GM21529 (cell line): ENCODE measurements around the gene IL10RB.
A peak's percentile ranks its signal among the peaks of the same experiment; 100 is the strongest.

Experiments used
- ATAC-seq: cut with Tn5 transposase; IDR thresholded peaks from one replicate; pipeline ENCODE4 v1.9.1; 2021; ENCODE audit not compliant: unreplicated experiment

IL10RB gene

DNA sequence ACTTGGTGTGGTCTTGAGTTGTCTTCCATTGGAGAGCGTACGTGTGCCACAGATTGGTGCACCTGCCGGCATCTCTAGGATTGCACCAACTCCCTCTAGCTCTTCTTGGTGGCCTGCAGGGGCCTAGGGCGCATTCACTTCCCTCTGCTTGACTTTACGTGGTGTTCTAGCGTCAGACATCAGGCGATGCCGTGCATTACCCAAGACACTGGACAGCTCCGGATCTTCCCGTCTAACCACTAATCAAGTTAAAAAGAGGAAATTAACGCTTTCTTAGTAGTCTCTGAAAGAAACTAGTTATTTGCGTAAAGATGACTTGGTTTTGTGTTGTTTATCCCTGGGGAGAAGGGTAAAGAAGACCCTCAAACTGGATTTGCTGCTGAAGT is 510 bp upstream of the IL10RB start:
- peak; percentile 26 for ATAC-seq

DNA sequence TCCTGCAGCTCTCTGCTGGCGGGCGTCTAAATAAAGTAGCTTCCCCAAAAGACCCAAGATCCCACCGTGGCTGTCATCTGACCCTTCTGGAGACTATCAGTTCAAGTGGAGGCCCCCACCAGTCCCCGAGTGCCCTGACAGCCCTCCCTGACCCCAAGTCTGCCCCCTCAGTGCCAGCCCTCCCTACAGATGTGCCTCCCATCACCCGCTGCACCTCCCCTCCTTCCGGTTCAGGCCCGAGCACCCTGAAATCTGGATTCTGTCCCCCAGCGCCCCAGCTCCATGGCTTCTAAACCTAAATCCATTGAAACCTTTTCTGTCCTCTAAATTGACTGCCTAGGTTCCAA is 595 bp downstream of the IL10RB start:
- ATAC-seq, result no peak

DNA sequence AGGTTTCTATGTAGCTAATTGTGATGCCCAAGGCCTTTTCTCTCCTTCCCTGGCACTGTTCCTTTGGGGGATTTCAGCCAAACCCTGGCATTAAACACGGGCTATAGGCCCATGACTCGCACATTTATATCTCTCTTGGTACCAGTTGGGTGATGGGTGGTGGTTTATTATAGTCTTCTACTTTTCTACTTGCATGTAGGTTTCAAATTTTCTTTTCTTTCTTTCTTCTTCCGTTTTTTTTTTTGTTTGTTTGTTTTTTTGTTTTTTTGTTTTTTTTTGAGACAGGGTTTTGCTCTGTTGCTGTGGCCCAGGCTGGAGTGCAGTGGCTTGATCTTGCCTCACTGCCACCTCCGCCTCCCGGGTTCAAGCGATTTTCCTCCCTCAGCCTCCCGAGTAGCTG is 1.1 kb downstream of the IL10RB start:
- ATAC-seq, result no peak

DNA sequence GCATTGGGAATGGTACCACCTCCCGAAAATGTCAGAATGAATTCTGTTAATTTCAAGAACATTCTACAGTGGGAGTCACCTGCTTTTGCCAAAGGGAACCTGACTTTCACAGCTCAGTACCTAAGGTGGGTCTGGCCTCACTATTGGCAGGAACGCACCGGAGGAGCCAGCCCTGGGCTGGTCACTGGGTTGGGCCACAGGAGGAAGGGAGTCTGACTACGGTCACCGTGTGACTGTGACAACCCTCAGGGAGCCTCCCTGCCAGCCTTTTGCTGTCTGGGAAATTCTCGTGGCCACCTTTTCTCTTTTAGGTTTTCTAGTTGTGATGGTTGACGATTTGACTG is 2.2 kb downstream of the IL10RB start:
- ATAC-seq, result peak; percentile 6

DNA sequence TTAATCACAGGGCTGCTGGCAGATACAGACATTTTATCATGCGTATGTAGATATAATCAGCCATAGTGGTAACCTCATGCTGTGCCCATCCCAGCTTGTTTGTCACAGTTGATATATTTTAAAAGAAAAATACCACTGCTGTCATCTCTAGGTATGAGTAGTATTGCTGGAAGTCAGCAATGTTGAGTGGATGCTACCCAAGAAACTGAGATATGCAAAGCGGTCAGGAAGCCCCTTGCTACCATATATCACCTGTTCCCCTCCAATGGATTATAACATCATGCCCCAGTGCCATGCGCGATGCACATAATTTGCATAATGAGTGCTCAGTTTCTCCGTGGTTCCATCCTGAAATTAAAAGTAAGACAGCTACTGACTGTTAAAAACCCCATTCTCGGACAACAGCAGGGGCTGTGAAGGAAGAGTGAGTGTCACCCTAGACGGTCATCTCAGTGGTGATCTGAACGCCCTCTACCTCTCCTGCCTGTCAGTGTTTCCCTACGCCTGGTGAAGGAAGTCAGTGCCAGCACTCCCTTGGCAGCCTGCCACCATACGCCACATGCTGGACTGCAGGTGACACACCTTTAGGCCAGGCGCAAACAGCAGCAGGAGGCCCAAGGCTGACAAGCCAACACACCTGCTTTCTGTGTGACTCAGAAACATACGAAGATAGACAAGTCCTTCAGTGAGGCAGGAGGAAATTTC is 2.7 kb downstream of the IL10RB start:
- ATAC-seq, result peak; percentile 67

DNA sequence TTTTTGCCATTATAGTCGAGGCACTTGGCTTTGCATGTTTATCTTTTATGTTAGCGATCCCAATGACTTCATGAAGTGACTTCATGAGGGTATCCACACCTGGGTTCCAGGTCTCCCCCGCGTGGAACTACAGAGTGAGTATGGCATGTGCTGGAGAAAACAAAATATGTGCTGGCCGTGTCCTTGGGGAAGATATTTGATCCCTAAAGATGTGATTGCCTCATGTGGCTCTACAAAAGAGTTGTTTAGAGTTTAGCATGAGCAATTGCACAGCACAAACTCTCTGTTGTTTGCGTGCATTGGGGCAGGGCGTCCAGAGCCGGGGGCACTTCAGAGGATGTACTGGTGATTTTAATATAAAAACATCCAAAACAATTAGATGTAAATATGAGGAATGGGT is 4.8 kb downstream of the IL10RB start:
- no peak for ATAC-seq

DNA sequence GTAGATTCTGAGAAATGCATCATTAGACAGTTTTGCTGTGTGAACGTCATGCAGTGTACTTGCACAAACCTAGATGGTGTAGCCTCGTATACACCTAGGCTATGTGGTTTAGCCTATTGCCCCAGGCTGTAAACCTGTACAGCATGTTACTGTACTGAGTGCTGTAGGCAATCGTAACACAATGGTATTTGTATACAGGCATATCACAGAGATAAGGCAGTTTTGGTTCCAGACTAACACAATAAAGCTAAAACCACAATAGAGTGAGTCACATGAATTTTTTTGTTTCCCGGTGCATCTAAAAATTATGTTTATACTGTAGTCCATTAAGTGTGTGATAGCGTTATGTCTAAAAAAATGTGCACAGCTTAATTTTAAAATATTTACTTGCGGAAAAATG is 6.9 kb downstream of the IL10RB start:
- ATAC-seq, result no peak

DNA sequence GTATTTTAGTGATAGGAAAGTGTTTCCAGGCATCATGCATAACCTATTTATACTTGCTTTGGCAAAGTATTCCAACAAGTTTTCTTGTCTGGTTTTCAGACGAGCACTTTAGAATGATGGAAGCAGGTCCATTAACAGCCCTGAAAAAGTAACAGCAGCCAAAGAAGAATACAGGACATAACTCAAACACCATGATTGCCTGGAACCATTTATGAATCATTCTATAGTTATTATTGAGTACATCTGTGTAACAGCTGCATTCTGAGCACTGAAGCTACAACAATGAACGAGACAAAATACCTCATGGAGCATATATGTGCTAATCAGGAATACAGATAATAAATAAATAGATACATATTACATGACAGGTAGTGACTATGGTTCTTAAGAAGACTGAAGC is 12.6 kb downstream of the IL10RB start:
- no peak for ATAC-seq

DNA sequence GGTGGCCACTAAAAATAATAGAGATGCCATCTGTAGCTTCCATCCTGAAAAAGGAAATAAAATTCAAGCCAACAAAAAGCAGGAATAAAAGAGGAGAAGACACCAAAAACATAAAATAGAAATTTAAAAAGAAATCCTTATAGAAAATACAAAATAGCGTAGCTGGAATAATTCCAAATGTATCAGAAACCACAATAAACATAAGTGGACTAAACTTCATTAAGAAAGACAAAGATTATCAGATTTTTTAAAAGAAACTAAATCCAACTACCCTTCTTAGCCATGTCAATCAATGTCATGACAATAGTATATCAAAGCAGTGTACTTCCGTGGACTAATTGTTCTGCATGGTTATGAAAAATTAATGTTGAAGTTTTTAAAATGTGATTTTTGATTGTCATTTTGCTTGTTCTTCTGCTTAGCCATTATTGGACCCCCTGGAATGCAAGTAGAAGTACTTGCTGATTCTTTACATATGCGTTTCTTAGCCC is 13.2 kb downstream of the IL10RB start:
- ATAC-seq, result no peak

DNA sequence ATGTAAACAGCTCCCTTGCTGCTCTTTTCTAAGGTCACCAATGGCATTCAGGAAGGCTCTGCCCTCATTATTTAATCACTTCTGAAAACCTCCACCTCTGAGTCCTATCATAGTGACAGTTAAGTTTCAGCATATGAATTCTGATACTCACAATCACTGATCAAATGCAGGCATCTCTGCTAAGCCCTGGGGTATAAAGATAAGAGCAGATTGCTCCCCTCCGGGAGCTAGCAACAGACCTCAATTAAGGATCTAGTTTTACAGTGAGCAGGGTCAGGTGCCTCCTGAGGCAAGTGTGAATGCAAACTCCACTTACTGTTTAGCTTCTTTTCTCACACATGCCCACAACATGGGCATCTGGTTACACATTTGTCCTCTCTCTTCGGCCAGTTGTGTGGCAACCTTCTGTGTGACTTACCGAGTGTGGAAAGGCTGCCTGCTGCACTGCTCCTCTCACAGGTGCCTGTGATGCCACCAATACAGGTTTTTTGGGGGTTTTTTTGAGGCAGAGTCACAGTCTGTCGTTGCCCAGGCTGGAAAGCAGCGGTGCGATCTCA is 15.0 kb downstream of the IL10RB start:
- ATAC-seq, result no peak

DNA sequence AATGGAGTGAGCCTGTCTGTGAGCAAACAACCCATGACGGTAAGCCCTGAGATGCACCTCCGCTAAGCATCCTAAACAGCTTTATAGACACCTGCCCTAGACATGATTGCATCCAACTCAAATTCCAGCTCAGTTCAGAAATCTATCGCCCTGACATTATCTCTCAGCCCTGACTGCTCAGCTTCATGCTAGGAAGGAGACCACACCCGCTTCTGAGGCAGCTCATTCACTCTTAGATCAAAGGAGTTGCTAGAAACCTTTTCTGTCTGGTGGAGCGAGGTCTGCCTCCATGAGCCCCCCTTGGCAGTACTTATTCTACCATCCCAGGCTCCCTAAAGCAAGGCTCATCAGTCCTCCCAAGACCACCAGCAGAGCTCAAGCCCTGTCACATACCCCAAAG is 17.0 kb downstream of the IL10RB start:
- ATAC-seq, result no peak

DNA sequence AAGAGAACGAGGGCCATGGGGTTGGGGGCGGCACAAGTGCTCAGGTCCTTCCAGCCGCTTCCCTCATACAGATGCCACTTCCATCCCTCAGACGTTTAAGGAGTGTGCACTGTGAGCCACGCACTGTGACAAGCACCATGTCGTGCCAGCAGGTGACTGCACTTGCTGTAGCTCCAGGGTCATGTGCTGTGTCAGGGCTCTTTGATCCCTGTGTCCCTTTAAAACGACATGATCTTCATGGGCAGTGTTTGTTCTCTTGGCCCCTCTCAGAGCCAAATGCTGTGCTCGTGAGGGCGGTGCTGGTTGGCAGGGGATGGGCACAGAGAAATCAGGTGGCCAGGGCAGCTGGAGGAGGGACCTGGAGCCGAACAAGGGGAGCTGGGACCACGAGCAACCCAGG is 19.9 kb downstream of the IL10RB start:
- ATAC-seq, result no peak

DNA sequence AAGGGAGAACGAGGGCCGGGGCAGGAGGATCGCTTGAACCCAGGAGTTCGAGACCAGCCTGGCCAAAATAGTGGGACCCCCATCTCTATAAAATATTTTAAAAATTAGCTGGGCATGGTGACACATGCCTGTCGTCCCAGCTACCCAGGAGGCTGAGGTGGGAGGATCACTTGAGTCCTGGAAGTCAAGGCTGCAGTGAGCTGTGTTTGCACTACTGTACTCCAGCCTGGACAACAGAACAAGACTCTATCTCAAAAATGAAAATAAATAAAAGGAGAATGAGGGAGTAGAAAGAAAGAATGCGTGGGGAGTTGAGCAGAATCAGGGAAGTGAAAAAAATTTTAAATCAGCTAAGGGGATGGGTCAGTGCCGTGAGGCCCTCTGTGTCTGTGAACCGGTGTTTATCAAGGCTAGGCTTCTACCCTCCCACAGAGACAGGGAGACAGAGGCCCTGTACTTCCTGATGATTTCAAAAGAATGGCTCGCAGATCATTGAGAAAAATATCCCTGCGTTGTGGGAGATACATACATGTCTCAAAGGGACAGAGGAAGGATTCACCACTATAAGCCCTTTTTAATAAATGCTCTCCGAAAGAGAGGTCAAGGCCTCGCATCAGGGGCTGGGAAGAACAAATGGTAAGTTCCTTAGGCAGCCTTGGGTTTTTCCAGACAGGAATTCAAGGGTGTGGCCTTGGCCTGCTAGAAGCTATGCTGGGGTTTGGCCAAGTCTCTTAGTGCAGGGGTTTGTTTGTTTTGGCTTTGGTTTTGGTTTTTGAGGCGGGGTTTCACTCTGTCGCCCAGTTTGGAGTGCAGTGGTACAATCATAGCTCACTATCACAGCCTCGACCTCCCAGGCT is 20.7 kb downstream of the IL10RB start:
- ATAC-seq, result no peak

DNA sequence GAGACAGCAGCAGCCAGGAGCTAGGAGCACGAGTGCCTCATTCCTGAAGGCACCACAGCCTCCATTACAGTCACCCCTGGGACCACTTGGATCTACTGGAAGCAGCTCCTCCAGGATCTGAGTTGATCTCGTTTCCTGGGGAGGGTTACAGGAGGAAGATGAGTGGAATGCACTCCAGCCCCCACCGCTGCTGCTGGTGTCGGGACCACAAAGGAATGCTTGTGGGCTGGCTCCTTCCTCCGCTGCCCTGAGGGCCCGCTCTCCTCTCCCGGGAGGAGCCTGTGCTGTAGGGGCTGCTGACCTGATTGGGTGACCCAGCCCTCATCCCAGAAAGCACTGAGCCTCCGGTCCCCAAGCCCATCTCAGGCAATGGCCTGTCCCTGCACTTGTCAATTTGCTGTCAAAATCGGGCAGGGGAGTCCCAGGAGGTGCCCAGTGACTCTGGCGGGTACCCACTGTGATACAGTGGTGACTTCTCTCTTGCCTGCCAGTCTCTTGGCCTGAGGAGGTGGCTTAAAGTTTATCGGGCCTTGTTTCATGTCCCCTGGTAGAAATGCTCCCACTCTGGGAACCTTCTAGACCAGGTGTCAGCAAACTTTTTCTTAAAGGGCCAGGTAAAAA is 23.1 kb downstream of the IL10RB start:
- no peak for ATAC-seq

DNA sequence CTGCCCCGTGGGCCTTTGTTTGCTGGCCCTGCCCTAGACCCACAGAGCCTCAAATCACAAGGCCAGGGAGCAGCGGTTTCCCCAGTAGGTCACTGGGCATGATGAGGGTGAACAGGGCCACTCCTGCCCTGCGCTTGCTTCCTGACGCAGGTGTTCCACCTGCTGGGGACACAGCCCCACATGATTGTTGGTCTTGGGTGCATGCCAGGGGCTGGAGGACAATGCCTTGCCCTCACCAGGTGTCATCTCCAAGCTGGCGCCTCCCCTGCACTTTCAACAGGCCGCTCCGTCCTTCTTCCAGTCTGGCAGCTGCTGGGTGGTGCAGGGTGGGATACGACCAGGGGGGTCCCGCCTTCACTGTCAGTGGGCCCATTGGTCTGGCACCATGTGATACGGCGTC is 24.3 kb downstream of the IL10RB start:
- no peak for ATAC-seq

DNA sequence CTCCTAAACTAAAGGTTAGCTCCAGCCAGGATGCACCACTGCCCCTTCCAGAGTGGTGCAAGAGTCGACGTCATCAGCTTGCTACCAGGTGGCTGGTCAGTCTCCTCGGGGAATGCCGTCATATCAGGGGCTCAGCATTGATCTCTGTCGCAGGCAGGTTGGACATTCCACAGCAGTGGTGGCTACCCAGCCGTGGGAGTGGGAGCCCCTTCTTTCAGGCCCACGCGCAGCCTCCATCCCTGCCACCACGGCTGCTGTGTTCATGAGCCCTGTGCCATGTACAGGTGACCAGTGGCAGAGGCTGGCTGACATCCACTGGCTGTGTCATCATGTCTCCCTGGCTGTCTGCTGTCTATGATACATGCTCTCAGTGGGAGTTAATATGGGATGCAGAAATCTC is 25.5 kb downstream of the IL10RB start:
- ATAC-seq, result no peak

DNA sequence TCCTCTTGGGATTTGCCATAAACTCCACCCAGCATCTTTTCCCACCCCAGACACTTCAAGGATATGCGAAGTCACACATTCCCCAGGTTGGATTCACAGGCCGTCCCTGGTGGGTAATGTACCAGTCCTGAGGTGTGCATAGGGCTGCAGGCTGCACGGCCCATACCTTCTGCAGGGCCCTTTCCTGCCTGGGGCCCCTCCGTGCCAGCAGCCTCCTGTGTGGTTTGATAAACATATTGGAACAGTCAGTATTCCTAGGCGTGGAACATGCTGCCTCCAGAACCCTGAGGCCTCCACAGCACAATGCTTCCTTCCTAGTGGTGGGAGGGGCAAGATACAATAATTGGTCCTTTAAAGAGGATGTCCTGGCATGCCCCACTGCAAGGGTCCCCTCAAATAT is 26.6 kb downstream of the IL10RB start:
- ATAC-seq, result no peak

DNA sequence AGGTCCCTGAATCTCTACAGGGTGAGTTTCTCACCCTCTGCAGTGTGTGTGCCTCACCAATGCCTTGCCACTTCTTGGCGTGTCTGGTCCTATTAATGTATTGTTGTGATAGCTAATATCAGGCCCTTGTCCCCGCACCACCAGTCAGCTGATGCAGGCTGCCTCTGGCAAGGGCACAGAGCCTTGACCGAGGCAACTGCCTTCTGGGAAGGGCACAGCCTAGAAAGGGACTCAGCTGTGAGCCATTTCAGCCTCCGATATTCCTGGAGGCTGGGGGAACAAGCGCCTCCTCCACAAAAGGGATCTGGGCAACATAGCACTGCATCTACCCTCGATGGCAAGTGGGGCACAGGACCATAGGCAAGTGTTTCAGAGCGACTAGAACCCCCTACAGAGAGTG is 27.0 kb downstream of the IL10RB start:
- ATAC-seq, result no peak

DNA sequence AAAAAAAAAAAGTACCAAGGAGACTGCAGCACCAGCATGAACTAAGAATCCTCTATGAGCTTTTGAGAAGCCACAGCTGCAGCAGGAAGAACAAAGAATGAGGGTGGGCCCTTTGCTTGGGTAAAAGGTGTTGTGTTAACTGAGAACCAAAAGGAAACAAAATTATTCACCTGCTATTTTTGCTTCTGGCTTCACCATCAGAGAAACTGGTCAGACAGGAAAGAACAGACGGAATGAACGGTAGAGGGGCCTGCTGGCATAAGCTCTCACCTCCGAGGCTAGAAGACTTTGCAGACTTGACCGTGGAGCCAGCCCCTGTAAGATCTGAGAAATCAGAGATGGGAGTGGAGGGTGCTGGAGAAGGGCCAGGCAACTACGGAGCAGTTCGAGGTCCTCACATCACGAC is 27.6 kb downstream of the IL10RB start:
- no peak for ATAC-seq

DNA sequence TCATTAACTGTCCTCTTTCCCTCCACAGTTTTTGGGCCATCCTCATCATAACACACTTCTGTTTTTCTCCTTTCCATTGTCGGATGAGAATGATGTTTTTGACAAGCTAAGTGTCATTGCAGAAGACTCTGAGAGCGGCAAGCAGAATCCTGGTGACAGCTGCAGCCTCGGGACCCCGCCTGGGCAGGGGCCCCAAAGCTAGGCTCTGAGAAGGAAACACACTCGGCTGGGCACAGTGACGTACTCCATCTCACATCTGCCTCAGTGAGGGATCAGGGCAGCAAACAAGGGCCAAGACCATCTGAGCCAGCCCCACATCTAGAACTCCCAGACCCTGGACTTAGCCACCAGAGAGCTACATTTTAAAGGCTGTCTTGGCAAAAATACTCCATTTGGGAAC is 30.0 kb downstream of the IL10RB start:
- ATAC-seq, result no peak

DNA sequence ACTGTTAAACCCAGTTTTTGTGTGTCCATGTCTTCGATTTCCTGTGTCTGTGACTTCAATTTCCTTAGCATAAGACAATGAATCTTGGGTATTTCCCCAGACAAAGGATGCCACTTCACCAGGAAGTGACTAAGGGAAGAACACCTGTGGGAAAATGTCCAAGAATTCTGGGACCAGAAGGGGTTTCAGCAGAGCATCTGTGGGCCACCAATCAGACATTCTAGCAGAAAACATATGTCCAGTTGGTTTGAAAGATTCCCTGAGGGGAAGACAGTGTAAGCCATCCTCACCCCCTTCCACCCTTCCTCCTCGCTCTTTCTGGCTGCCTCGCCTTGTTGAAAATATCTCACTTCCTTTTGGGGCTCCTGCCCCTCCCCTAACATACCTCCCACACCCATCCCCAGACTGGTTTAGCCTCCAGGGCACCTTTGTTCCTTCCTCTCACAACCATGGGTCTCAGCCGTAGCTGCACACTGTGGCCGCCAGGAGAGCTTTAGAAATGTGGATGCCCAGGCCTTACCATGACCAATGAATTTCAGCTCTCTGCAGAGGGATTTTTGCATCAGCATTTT is 33.1 kb downstream of the IL10RB start:
- peak; percentile 67 for ATAC-seq
